Measurements from ENCODE around the gene ATF2.
"Not testable (repeated sequence)": the region's sequence is repeated elsewhere in the genome, so short reads cannot be mapped to it uniquely, and the experiment has no call there.

Gene ATF2

GRCh38 chr2:175123254-175123653 lies 44.7 kb downstream of the ATF2 start:
- Histone ChIP-seq H3K27ac (no peak overlapping the region), H3K4me3 (ENCODE audit: low read depth, low read length) (no peak overlapping the region), H3K27me3 (ENCODE audit: insufficient read depth, low read depth, severe bottlenecking) (no peaks in the 10 kb centered on the region), H3K36me3 (peaks cover 18% of the 10 kb centered on the region), H3K9me3 (ENCODE audit: severe bottlenecking) (no peaks in the 10 kb centered on the region)
- no peak for DNase-seq
- TF ChIP-seq CTCF (IDR thresholded peaks at IDR 0.05; ENCODE audit: low read depth, low read length): no peak

GRCh38 chr2:175111200-175111657 lies 56.8 kb downstream of the ATF2 start:
- H3K4me3 ChIP-seq (ENCODE audit: low read depth, low read length): no peak overlapping the region
- TF ChIP-seq CTCF (IDR thresholded peaks at IDR 0.05; ENCODE audit: low read depth, low read length): 0 out of 2 replicates have a peak, but pooled peaks have one; percentile 14
- H3K36me3 ChIP-seq: peaks cover 59% of the 10 kb centered on the region
- H3K27ac ChIP-seq: no peak overlapping the region
- H3K9me3 ChIP-seq (ENCODE audit: severe bottlenecking): no peaks in the 10 kb centered on the region
- no peaks in the 10 kb centered on the region for H3K27me3 ChIP-seq (ENCODE audit: insufficient read depth, low read depth, severe bottlenecking)
- DNase-seq: no peak

- peaks cover 42% of the 10 kb centered on the region for H3K36me3 ChIP-seq
- not testable (repeated sequence) for H3K9me3 ChIP-seq (ENCODE audit: severe bottlenecking); H3K4me3 ChIP-seq (ENCODE audit: low read depth, low read length); H3K27ac ChIP-seq; H3K27me3 ChIP-seq (ENCODE audit: insufficient read depth, low read depth, severe bottlenecking); DNase-seq
These were observed 59.9 kb downstream of the ATF2 start for GRCh38 chr2:175108091-175108490.

GRCh38 chr2:175107146-175107545 lies 60.9 kb downstream of the ATF2 start:
- no peak for TF ChIP-seq CTCF (IDR thresholded peaks at IDR 0.05; ENCODE audit: low read depth, low read length)
- no peak overlapping the region for H3K4me3 ChIP-seq (ENCODE audit: low read depth, low read length)
- H3K9me3 ChIP-seq (ENCODE audit: severe bottlenecking): no peaks in the 10 kb centered on the region
- no peaks in the 10 kb centered on the region for H3K27me3 ChIP-seq (ENCODE audit: insufficient read depth, low read depth, severe bottlenecking)
- no peak for DNase-seq
- H3K27ac ChIP-seq: no peak overlapping the region
- H3K36me3 ChIP-seq: peaks cover 35% of the 10 kb centered on the region

GRCh38 chr2:175103191-175103590 lies 64.8 kb downstream of the ATF2 start:
- Histone ChIP-seq H3K36me3 (peaks cover 14% of the 10 kb centered on the region), H3K4me3 (ENCODE audit: low read depth, low read length) (no peak overlapping the region), H3K27ac (no peak overlapping the region), H3K27me3 (ENCODE audit: insufficient read depth, low read depth, severe bottlenecking) (no peaks in the 10 kb centered on the region), H3K9me3 (ENCODE audit: severe bottlenecking) (no peaks in the 10 kb centered on the region)
- TF ChIP-seq CTCF (IDR thresholded peaks at IDR 0.05; ENCODE audit: low read depth, low read length): no peak
- no peak for DNase-seq

- Histone ChIP-seq H3K4me3 (ENCODE audit: low read depth, low read length) (no peak overlapping the region), H3K9me3 (ENCODE audit: severe bottlenecking) (no peaks in the 10 kb centered on the region), H3K36me3 (peaks cover 15% of the 10 kb centered on the region), H3K27ac (no peak overlapping the region), H3K27me3 (ENCODE audit: insufficient read depth, low read depth, severe bottlenecking) (no peaks in the 10 kb centered on the region)
- DNase-seq: no peak
- no peak for TF ChIP-seq CTCF (IDR thresholded peaks at IDR 0.05; ENCODE audit: low read depth, low read length)
These were observed 66.5 kb downstream of the ATF2 start for GRCh38 chr2:175101514-175101913.

Data from WERI-Rb-1 (cell line).